ENCODE results near the gene NECAB3. TPM values are rescaled to one million over a fixed set of nuclear protein-coding genes. Genes with fewer than 3 reads are reported as not detected.

The NECAB3 gene
- total RNA-seq, 1 experiment from 2014 or later, result 43.5 TPM

- peaks cover 6% of the 10 kb centered on the region; the same call in 1 of the 2 replicates for H3K4me1 ChIP-seq (ENCODE audit: insufficient read depth, low read length)
- no TSS peak for BruUV-seq (replicated peaks)
- ATAC-seq (no peak), DNase-seq (no peak)
- H3K79me2 ChIP-seq (ENCODE audit: low read length), result no peaks in the 10 kb centered on the region
- no peaks in the 10 kb centered on the region for H4K20me1 ChIP-seq (ENCODE audit: low read length)
- H3K27me3 ChIP-seq (ENCODE audit: low read length), result no peaks in the 10 kb centered on the region
- H3K27ac ChIP-seq (ENCODE audit: low read length), result no peak overlapping the region
- H3K9me2 ChIP-seq (replicated peaks; ENCODE audit: low read length), result no peaks in the 10 kb centered on the region
- intact Hi-C loops (cut with micrococcal nuclease), result no loop called here
- H2AFZ ChIP-seq (ENCODE audit: low read length), result no peak overlapping the region
- TF ChIP-seq EZH2phosphoT487 (IDR thresholded peaks at IDR 0.05; ENCODE audit: borderline replicate concordance, low read length), result no peak
- H3K4me2 ChIP-seq (ENCODE audit: low read length), result no peak overlapping the region
- no peak overlapping the region for H3K9ac ChIP-seq (ENCODE audit: low read length)
- POLR2A ChIA-PET (ENCODE audit: unreplicated experiment), result no interaction called here
- H3K4me3 ChIP-seq (ENCODE audit: low read length), result no peak overlapping the region
- CTCF ChIA-PET, result no interaction called here
- H3K9me3 ChIP-seq (ENCODE audit: low read length), result no peaks in the 10 kb centered on the region
- no peaks in the 10 kb centered on the region for H3K36me3 ChIP-seq (ENCODE audit: low read depth, low read length)
- H3F3A ChIP-seq (ENCODE audit: low read length, unreplicated experiment), result no peaks in the 10 kb centered on the region
These were observed 39.7 kb upstream of the NECAB3 start for GRCh38 chr20:33713865-33714367.

GRCh38 chr20:33711446-33711738 is 37.2 kb upstream of the NECAB3 start:
- Histone ChIP-seq H3K9me3 (ENCODE audit: low read length) (no peaks in the 10 kb centered on the region), H4K20me1 (ENCODE audit: low read length) (no peaks in the 10 kb centered on the region), H3K79me2 (ENCODE audit: low read length) (no peaks in the 10 kb centered on the region), H3K36me3 (ENCODE audit: low read depth, low read length) (no peaks in the 10 kb centered on the region), H3K9ac (ENCODE audit: low read length) (no peak overlapping the region), H3K4me2 (ENCODE audit: low read length) (no peak overlapping the region), H3K27me3 (ENCODE audit: low read length) (no peaks in the 10 kb centered on the region), H3K4me1 (ENCODE audit: insufficient read depth, low read length) (peaks cover 6% of the 10 kb centered on the region; the same call in 1 of the 2 replicates), H3K4me3 (ENCODE audit: low read length) (no peak overlapping the region), H2AFZ (ENCODE audit: low read length) (no peak overlapping the region), H3K27ac (ENCODE audit: low read length) (no peak overlapping the region), H3F3A (ENCODE audit: low read length, unreplicated experiment) (no peaks in the 10 kb centered on the region), H3K9me2 (replicated peaks; ENCODE audit: low read length) (no peaks in the 10 kb centered on the region)
- POLR2A ChIA-PET (ENCODE audit: unreplicated experiment), result no interaction called here
- no TSS peak for BruUV-seq (replicated peaks)
- CTCF ChIA-PET, result no interaction called here
- ATAC-seq (no peak), DNase-seq (no peak)
- intact Hi-C loops (cut with micrococcal nuclease), result no loop called here
- TF ChIP-seq EZH2phosphoT487 (IDR thresholded peaks at IDR 0.05; ENCODE audit: borderline replicate concordance, low read length), result no peak
- no peak for TF ChIP-seq CTCF (conservative IDR thresholded peaks at IDR 0.05; ENCODE audit: low read depth, low read length)
- TF ChIP-seq EZH2 (IDR thresholded peaks at IDR 0.05; ENCODE audit: low read length, unreplicated experiment), result no peak

- no peak overlapping the region for H3K9ac ChIP-seq (ENCODE audit: low read length)
- H3K4me2 ChIP-seq (ENCODE audit: low read length), result no peak overlapping the region
- H3K4me1 ChIP-seq (ENCODE audit: insufficient read depth, low read length), result peaks cover 6% of the 10 kb centered on the region; the same call in 1 of the 2 replicates
- H3K9me2 ChIP-seq (replicated peaks; ENCODE audit: low read length), result no peaks in the 10 kb centered on the region
- no TSS peak for BruUV-seq (replicated peaks)
- H3K36me3 ChIP-seq (ENCODE audit: low read depth, low read length), result no peaks in the 10 kb centered on the region
- POLR2A ChIA-PET (ENCODE audit: unreplicated experiment), result no interaction called here
- no peak overlapping the region for H3K27ac ChIP-seq (ENCODE audit: low read length)
- intact Hi-C loops (cut with micrococcal nuclease), result no loop called here
- no peaks in the 10 kb centered on the region for H3K27me3 ChIP-seq (ENCODE audit: low read length)
- TF ChIP-seq EZH2phosphoT487 (IDR thresholded peaks at IDR 0.05; ENCODE audit: borderline replicate concordance, low read length), result no peak
- TF ChIP-seq CTCF (conservative IDR thresholded peaks at IDR 0.05; ENCODE audit: low read depth, low read length), result no peak
- TF ChIP-seq EZH2 (IDR thresholded peaks at IDR 0.05; ENCODE audit: low read length, unreplicated experiment), result no peak
- no peak overlapping the region for H2AFZ ChIP-seq (ENCODE audit: low read length)
- no peaks in the 10 kb centered on the region for H3F3A ChIP-seq (ENCODE audit: low read length, unreplicated experiment)
- no peak overlapping the region for H3K4me3 ChIP-seq (ENCODE audit: low read length)
- CTCF ChIA-PET, result no interaction called here
- ATAC-seq, result no peak
- H3K9me3 ChIP-seq (ENCODE audit: low read length), result no peaks in the 10 kb centered on the region
- H4K20me1 ChIP-seq (ENCODE audit: low read length), result no peaks in the 10 kb centered on the region
- no peak for DNase-seq
- no peaks in the 10 kb centered on the region for H3K79me2 ChIP-seq (ENCODE audit: low read length)
These were observed 36.6 kb upstream of the NECAB3 start for GRCh38 chr20:33710681-33711445.
